HepG2 (cell line): ENCODE data around the gene AHCYL1. TPM values are rescaled to one million over a fixed set of nuclear protein-coding genes. Genes with fewer than 3 reads are reported as not detected.

ENCODE experiments used
- polyA plus RNA-seq, 8 experiments: library from polyadenylated mRNA; depleted of rRNA in 3 of 8; stranded (reverse) in 7 of 8; unstranded in 1 of 8; fragments of >200 nt; fragmentation: Illumina TruSeq in 4 of 8; extraction: Trizol in 4 of 8; gene quantifications; 2 replicates each; pipeline versions ENCODE4 v1.2.1 to v1.2.3, GENCODE V29; 2011 to 2016; ENCODE audit warnings: low read depth in 4 of 8, missing spikeins in 1 of 8, mixed read lengths in 1 of 8; ENCODE audit not compliant: insufficient read depth in 1 of 8
- total RNA-seq, 5 experiments: library from RNA; depleted of rRNA; stranded (reverse); fragments of >200 nt; fragmentation: Illumina TruSeq; extraction: Trizol; gene quantifications; 2 replicates each; pipeline ENCODE4 v1.2.3, GENCODE V29; 2016; ENCODE audit warnings: low read depth in 1 of 5

AHCYL1 gene
- total and polyA plus RNA-seq, 2 of the 13 experiments (the other 11 are each of a cell fraction or from before 2014, with no cell fraction given): 40.9 to 76.3 TPM

Other genes with a start within 250 kb of the AHCYL1 start
- gene GSTM3, start 243.7 kb upstream of the AHCYL1 start, total RNA-seq (2016; rRNA removed; fragmentation: Illumina TruSeq; extraction: Trizol): 127 and 150 TPM in 2 replicates
- gene GSTM3, start 243.7 kb upstream of the AHCYL1 start, polyA plus RNA-seq (2011; rRNA removed): 124 and 142 TPM in 2 replicates
- 7.6 and 18.2 TPM in 2 replicates for gene EPS8L3, start 220.8 kb upstream of the AHCYL1 start, total RNA-seq (2016; rRNA removed; fragmentation: Illumina TruSeq; extraction: Trizol)
- gene EPS8L3, start 220.8 kb upstream of the AHCYL1 start, polyA plus RNA-seq (2011; rRNA removed): 106 and 127 TPM in 2 replicates
- gene CSF1, start 73.9 kb upstream of the AHCYL1 start, total RNA-seq (2016; rRNA removed; fragmentation: Illumina TruSeq; extraction: Trizol): 1.9 and 4.6 TPM in 2 replicates
- gene CSF1, start 73.9 kb upstream of the AHCYL1 start, polyA plus RNA-seq (2011; rRNA removed): 13.3 and 21.0 TPM in 2 replicates
- gene STRIP1, start 49.9 kb downstream of the AHCYL1 start, total RNA-seq (2016; rRNA removed; fragmentation: Illumina TruSeq; extraction: Trizol): 16.3 and 27.9 TPM in 2 replicates
- gene STRIP1, start 49.9 kb downstream of the AHCYL1 start, polyA plus RNA-seq (2011; rRNA removed): 20.9 and 26.3 TPM in 2 replicates
- gene ALX3, start 85.9 kb downstream of the AHCYL1 start, total RNA-seq (2016; rRNA removed; fragmentation: Illumina TruSeq; extraction: Trizol): not detected in 2 replicates
- not detected in 2 replicates for gene ALX3, start 85.9 kb downstream of the AHCYL1 start, polyA plus RNA-seq (2011; rRNA removed)
- gene UBL4B, start 127.7 kb downstream of the AHCYL1 start, total RNA-seq (2016; rRNA removed; fragmentation: Illumina TruSeq; extraction: Trizol): not detected in 2 replicates
- not detected in 2 replicates for gene UBL4B, start 127.7 kb downstream of the AHCYL1 start, polyA plus RNA-seq (2011; rRNA removed)
- gene SLC6A17, start 165.7 kb downstream of the AHCYL1 start, total RNA-seq (2016; rRNA removed; fragmentation: Illumina TruSeq; extraction: Trizol): not detected in 2 replicates
- gene SLC6A17, start 165.7 kb downstream of the AHCYL1 start, polyA plus RNA-seq (2011; rRNA removed): not detected in 2 replicates
- 0.20 and 0.24 TPM in 2 replicates for gene KCNC4, start 225.5 kb downstream of the AHCYL1 start, total RNA-seq (2016; rRNA removed; fragmentation: Illumina TruSeq; extraction: Trizol)
- 0.66 and 1.0 TPM in 2 replicates for gene KCNC4, start 225.5 kb downstream of the AHCYL1 start, polyA plus RNA-seq (2011; rRNA removed)